H1 (cell line): Measurements from ENCODE around the gene SLC46A3.

Source experiments
- BRCA1 ChIP-seq: IDR thresholded peaks from 2 replicates; pipeline ENCODE4 v1.6.1; 2012; ENCODE audit warnings: low read depth, low read length, improper control_type of control experiment
- CREB1 ChIP-seq: IDR thresholded peaks from 2 replicates; pipeline ENCODE4 v1.6.1; 2012; ENCODE audit warnings: inconsistent platforms
- EZH2 ChIP-seq: fragments of 200-600 bp; sonication (generic); IDR thresholded peaks from 2 replicates; pipeline ENCODE4 v1.7.1; 2012; ENCODE audit warnings: low read depth, mild to moderate bottlenecking, moderate library complexity, low read length, inconsistent platforms; ENCODE audit not compliant: severe bottlenecking
- GABPA ChIP-seq: IDR thresholded peaks from 2 replicates; pipeline ENCODE4 v1.6.1; 2011; ENCODE audit warnings: mild to moderate bottlenecking, low read length, moderate library complexity, borderline replicate concordance; ENCODE audit not compliant: insufficient read depth
- HDAC2 ChIP-seq, 2 experiments: fragments of 300-600 bp in 1 of 2; sonication (generic) in 1 of 2; IDR thresholded peaks; 2 replicates each; pipeline ENCODE4 v1.6.1; 2011 to 2012; ENCODE audit warnings: low read depth in 2 of 2, low read length in 2 of 2, mild to moderate bottlenecking in 2 of 2, moderate library complexity in 2 of 2, borderline replicate concordance in 1 of 2, inconsistent platforms in 1 of 2
- POLR2A ChIP-seq, 2 experiments: IDR thresholded peaks; 1 replicate in 1 of 2; 2 replicates in 1 of 2; pipeline ENCODE4 v1.6.1; 2011; ENCODE audit warnings: low read depth in 2 of 2, low read length in 2 of 2, mild to moderate bottlenecking in 2 of 2; ENCODE audit errors: control extremely low read depth in 1 of 2
- POLR2AphosphoS5 ChIP-seq: IDR thresholded peaks from 2 replicates; pipeline ENCODE4 v1.6.1; 2011; ENCODE audit warnings: low read depth, low read length
- POU5F1 ChIP-seq: IDR thresholded peaks from 2 replicates; pipeline ENCODE4 v1.6.1; 2011; ENCODE audit warnings: low read depth, mild to moderate bottlenecking, low read length, moderate library complexity
- SP4 ChIP-seq: IDR thresholded peaks from 2 replicates; pipeline ENCODE4 v1.6.1; 2012; ENCODE audit warnings: low read length, inconsistent platforms
- TF ChIP-seq, protein P1 (sequence below), 3 experiments: IDR thresholded peaks; 1 replicate in 2 of 3; 2 replicates in 1 of 3; pipeline versions ENCODE4 v1.5.1 to v1.6.1; 2011; ENCODE audit warnings: low read length in 3 of 3, mild to moderate bottlenecking in 3 of 3, inconsistent platforms in 2 of 3, low read depth in 1 of 3, moderate library complexity in 1 of 3; ENCODE audit not compliant: insufficient read depth in 1 of 3; ENCODE audit errors: control extremely low read depth in 1 of 3

DNA sequence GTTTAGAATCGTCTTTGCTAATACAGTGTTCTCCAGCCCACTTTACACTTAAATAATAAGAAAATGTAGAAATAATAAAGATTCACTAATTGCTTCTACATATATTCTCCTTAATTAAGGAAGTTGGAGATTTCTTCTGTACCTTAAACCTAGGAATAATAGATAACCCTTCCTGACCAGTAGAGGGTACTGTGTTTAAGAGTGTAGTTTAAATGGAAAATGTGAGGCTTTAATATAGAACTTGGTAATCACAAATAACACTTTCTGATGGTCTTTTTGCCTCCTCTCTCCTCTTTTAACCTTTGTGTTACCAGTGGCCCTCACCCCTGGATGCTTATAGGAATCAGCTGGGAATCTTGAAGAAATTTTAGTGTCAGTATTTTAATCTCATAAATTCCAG, 39.1 kb downstream of the SLC46A3 start:
- TF ChIP-seq, protein P1, sequence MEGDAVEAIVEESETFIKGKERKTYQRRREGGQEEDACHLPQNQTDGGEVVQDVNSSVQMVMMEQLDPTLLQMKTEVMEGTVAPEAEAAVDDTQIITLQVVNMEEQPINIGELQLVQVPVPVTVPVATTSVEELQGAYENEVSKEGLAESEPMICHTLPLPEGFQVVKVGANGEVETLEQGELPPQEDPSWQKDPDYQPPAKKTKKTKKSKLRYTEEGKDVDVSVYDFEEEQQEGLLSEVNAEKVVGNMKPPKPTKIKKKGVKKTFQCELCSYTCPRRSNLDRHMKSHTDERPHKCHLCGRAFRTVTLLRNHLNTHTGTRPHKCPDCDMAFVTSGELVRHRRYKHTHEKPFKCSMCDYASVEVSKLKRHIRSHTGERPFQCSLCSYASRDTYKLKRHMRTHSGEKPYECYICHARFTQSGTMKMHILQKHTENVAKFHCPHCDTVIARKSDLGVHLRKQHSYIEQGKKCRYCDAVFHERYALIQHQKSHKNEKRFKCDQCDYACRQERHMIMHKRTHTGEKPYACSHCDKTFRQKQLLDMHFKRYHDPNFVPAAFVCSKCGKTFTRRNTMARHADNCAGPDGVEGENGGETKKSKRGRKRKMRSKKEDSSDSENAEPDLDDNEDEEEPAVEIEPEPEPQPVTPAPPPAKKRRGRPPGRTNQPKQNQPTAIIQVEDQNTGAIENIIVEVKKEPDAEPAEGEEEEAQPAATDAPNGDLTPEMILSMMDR (IDR thresholded peaks at IDR 0.05; ENCODE audit: control extremely low read depth in 1 of 3, insufficient read depth in 1 of 3, low read depth in 1 of 3, low read length in 3 of 3), result peak in 1 of 3 experiments; percentile 41; a peak in 2 of 4 replicates
- no peak for TF ChIP-seq SP4
- TF ChIP-seq POLR2A (IDR thresholded peaks at IDR 0.05; ENCODE audit: control extremely low read depth in 1 of 2, low read depth in 2 of 2, low read length in 2 of 2), result no peak
- no peak for TF ChIP-seq BRCA1
- TF ChIP-seq EZH2, result no peak
- TF ChIP-seq HDAC2 (IDR thresholded peaks at IDR 0.05; ENCODE audit: borderline replicate concordance in 1 of 2, low read depth in 2 of 2, low read length in 2 of 2), result no peak
- TF ChIP-seq POU5F1, result no peak
- no peak for TF ChIP-seq POLR2AphosphoS5
- no peak for TF ChIP-seq CREB1
- no peak for TF ChIP-seq GABPA
